Measurements from ENCODE around the gene DIP2B.

DNA sequence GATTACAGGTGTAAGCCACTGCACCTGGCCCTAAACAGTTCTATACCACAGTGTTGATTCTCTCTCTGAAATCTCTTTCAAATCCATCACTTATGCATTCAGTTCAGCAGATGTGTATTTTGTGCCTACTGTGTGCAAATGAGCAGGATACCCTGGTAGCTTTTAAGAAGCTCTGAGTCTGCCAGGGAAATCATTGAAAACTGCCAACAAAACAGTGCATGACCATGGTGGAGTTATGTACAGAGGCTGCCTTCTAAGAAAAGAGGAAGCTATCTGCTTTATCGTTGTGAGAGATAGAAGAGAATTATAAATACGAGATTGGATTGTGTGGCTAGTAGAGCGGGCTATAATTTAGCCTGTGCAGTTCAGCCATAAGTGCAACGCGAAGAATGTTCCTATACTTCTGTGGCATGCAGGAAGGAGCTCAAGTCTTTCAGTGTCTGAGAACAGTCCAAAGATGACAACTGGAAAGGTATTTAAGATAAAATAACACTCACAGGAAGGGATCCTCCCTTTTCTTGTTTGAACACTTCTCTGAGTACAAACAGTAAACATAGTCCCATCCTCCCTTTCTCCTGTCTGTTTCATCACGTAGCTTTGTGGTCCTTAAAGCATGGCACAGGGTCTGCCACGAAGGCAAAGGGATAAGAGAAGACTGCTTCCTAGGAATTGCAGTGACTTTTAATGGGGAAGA is 4.3 kb downstream of the DIP2B start:
- TF ChIP-seq, protein P1, sequence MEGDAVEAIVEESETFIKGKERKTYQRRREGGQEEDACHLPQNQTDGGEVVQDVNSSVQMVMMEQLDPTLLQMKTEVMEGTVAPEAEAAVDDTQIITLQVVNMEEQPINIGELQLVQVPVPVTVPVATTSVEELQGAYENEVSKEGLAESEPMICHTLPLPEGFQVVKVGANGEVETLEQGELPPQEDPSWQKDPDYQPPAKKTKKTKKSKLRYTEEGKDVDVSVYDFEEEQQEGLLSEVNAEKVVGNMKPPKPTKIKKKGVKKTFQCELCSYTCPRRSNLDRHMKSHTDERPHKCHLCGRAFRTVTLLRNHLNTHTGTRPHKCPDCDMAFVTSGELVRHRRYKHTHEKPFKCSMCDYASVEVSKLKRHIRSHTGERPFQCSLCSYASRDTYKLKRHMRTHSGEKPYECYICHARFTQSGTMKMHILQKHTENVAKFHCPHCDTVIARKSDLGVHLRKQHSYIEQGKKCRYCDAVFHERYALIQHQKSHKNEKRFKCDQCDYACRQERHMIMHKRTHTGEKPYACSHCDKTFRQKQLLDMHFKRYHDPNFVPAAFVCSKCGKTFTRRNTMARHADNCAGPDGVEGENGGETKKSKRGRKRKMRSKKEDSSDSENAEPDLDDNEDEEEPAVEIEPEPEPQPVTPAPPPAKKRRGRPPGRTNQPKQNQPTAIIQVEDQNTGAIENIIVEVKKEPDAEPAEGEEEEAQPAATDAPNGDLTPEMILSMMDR (IDR thresholded peaks at IDR 0.05 in 8 of 11, conservative IDR thresholded peaks at IDR 0.05 in 3 of 11) = no peak
- no peak for TF ChIP-seq POLR2A (IDR thresholded peaks at IDR 0.05)

Data from spleen (tissue), 7 donors.